ENCODE results near the gene ZC3H7B.

DNA sequence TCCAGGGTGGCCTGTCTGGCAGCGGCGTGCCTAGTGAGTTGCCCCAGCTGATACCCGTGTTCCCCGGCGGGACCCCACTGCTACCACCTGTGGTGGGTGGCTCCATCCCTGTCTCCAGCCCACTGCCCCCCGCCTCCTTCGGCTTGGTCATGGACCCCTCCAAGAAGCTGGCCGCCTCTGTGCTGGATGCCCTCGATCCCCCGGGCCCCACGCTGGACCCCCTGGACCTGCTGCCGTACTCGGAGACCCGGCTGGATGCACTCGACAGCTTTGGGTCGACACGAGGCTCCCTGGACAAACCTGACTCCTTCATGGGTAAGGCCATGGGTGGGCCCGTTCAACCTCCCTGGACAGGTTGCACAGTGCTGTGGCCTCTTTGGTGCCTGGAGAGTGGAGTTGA is 38.5 kb downstream of the ZC3H7B start:
- no peak for TF ChIP-seq CTCF (optimal IDR thresholded peaks at IDR 0.05 in 1 of 3, IDR thresholded peaks at IDR 0.05 in 1 of 3, conservative IDR thresholded peaks at IDR 0.05 in 1 of 3; ENCODE audit: extremely low read depth in 1 of 3, insufficient read depth in 2 of 3, low read length in 3 of 3)
- no peak for TF ChIP-seq EZH2 (IDR thresholded peaks at IDR 0.05; ENCODE audit: low read length)

All from keratinocyte (primary cell).